ENCODE results near the gene MLST8. TPM values are rescaled to one million over a fixed set of nuclear protein-coding genes. Genes with fewer than 3 reads are reported as not detected.

MLST8 gene
- total RNA-seq, 1 experiment from 2014 or later: 58.7 TPM

GRCh38 chr16:2243031-2243528, 37.8 kb downstream of the MLST8 start:
- Histone ChIP-seq H3K9me3 (ENCODE audit: control insufficient read depth in 1 of 2, insufficient read depth in 1 of 2, low read depth in 1 of 2, low read length in 2 of 2) (no peaks in the 10 kb centered on the region), H3K36me3 (ENCODE audit: control insufficient read depth in 1 of 2, insufficient read depth in 2 of 2, low read length in 2 of 2) (peaks cover 21 to 44% of the 10 kb centered on the region in 2 experiments; a peak in 3 of 4 replicates), H3K79me2 (ENCODE audit: insufficient read depth, low read length) (peaks cover 50% of the 10 kb centered on the region), H3K4me3 (replicated peaks in 1 of 2; ENCODE audit: low read depth in 1 of 2, low read length in 2 of 2) (no peak overlapping the region), H3K4me1 (ENCODE audit: control insufficient read depth in 1 of 2, insufficient read depth in 2 of 2, low read length in 2 of 2) (peaks cover 0 to 17% of the 10 kb centered on the region in 2 experiments; a peak in 2 of 4 replicates), H4K20me1 (ENCODE audit: insufficient read depth) (no peaks in the 10 kb centered on the region), H3K9me2 (ENCODE audit: insufficient read depth) (no peaks in the 10 kb centered on the region), H2AFZ (ENCODE audit: low read depth, low read length, poor library complexity, severe bottlenecking) (no peak overlapping the region), H3K27ac (ENCODE audit: low read depth, low read length) (no peak overlapping the region), H3K9ac (ENCODE audit: low read length) (no peak overlapping the region), H3K27me3 (ENCODE audit: insufficient read depth, low read length) (no peaks in the 10 kb centered on the region), H3K4me2 (ENCODE audit: low read length) (no peak overlapping the region)
- TF ChIP-seq JUND (IDR thresholded peaks at IDR 0.05) (no peak), CBX3 (IDR thresholded peaks at IDR 0.05; ENCODE audit: low read depth) (no peak), MAX (IDR thresholded peaks at IDR 0.05) (no peak), SIN3A (IDR thresholded peaks at IDR 0.05; ENCODE audit: low read depth) (no peak), ATF3 (IDR thresholded peaks at IDR 0.05) (no peak)
- TF ChIP-seq, protein P1, sequence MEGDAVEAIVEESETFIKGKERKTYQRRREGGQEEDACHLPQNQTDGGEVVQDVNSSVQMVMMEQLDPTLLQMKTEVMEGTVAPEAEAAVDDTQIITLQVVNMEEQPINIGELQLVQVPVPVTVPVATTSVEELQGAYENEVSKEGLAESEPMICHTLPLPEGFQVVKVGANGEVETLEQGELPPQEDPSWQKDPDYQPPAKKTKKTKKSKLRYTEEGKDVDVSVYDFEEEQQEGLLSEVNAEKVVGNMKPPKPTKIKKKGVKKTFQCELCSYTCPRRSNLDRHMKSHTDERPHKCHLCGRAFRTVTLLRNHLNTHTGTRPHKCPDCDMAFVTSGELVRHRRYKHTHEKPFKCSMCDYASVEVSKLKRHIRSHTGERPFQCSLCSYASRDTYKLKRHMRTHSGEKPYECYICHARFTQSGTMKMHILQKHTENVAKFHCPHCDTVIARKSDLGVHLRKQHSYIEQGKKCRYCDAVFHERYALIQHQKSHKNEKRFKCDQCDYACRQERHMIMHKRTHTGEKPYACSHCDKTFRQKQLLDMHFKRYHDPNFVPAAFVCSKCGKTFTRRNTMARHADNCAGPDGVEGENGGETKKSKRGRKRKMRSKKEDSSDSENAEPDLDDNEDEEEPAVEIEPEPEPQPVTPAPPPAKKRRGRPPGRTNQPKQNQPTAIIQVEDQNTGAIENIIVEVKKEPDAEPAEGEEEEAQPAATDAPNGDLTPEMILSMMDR (IDR thresholded peaks at IDR 0.05 in 2 of 3, conservative IDR thresholded peaks at IDR 0.05 in 1 of 3; ENCODE audit: borderline replicate concordance in 1 of 3, insufficient read depth in 1 of 3, low read depth in 2 of 3, low read length in 2 of 3): peak in 2 of 3 experiments; percentile 21 to 31; a peak in 3 of 6 replicates
- DNase-seq (ENCODE audit: low read depth, low spot score) (no peak), ATAC-seq (peak; percentile 35; the same call in 1 of the 2 replicates)
- CTCF ChIA-PET: no interaction called here
- POLR2A ChIA-PET: no interaction called here
- BruUV-seq (replicated peaks): no TSS peak
- RAD21 ChIA-PET (ENCODE audit: low non-redundant PET in 1 of 2, low total read pairs in 2 of 2, uncharacterized antibody in 2 of 2, unreplicated experiment in 2 of 2): no interaction called here
- intact Hi-C loops (cut with micrococcal nuclease): no loop called here

DNA sequence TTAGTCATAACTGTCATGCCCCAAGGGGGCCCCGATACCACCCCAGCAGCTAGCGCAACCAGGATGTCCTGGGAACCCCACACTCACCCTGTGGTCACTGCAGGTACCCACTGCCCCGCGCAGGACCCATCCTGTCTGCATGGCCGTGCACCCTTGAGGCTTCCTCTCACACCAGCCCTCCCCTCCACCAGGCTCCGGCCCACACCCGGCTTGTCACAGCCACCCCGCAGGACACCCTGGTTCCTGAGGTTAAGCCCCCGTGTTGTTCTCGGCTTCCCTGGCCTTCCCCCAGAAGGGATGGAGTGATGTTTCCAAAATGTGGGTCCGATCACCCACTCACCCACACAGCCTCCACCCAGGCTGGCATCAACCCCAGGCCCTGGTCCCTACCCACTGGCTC, 38.5 kb downstream of the MLST8 start:
- ATAC-seq: no peak
- ChIA-PET POLR2A (no interaction called here), CTCF (no interaction called here), RAD21 (ENCODE audit: low non-redundant PET in 1 of 2, low total read pairs in 2 of 2, uncharacterized antibody in 2 of 2, unreplicated experiment in 2 of 2) (no interaction called here)
- intact Hi-C loops (cut with micrococcal nuclease): no loop called here
- no TSS peak for BruUV-seq (replicated peaks)
- peaks cover 0 to 17% of the 10 kb centered on the region in 2 experiments; a peak in 2 of 4 replicates for H3K4me1 ChIP-seq (ENCODE audit: control insufficient read depth in 1 of 2, insufficient read depth in 2 of 2, low read length in 2 of 2)
- no peaks in the 10 kb centered on the region for H3K9me2 ChIP-seq (ENCODE audit: insufficient read depth)
- H3K79me2 ChIP-seq (ENCODE audit: insufficient read depth, low read length): peaks cover 57% of the 10 kb centered on the region
- DNase-seq (ENCODE audit: low read depth, low spot score): no peak
- H3K4me3 ChIP-seq (replicated peaks in 1 of 2; ENCODE audit: low read depth in 1 of 2, low read length in 2 of 2): no peak overlapping the region
- H3K4me2 ChIP-seq (ENCODE audit: low read length): no peak overlapping the region
- peaks cover 21 to 44% of the 10 kb centered on the region in 2 experiments; a peak in 3 of 4 replicates for H3K36me3 ChIP-seq (ENCODE audit: control insufficient read depth in 1 of 2, insufficient read depth in 2 of 2, low read length in 2 of 2)
- no peak overlapping the region for H2AFZ ChIP-seq (ENCODE audit: low read depth, low read length, poor library complexity, severe bottlenecking)
- no peak overlapping the region for H3K9ac ChIP-seq (ENCODE audit: low read length)
- no peaks in the 10 kb centered on the region for H3K9me3 ChIP-seq (ENCODE audit: control insufficient read depth in 1 of 2, insufficient read depth in 1 of 2, low read depth in 1 of 2, low read length in 2 of 2)
- H3K27ac ChIP-seq (ENCODE audit: low read depth, low read length): peak overlapping the region; percentile 25; the same call in 1 of the 2 replicates
- H4K20me1 ChIP-seq (ENCODE audit: insufficient read depth): no peaks in the 10 kb centered on the region
- H3K27me3 ChIP-seq (ENCODE audit: insufficient read depth, low read length): no peaks in the 10 kb centered on the region
- TF ChIP-seq POLR2AphosphoS5 (IDR thresholded peaks at IDR 0.05; ENCODE audit: low read depth, low read length): no peak
- no peak for TF ChIP-seq CEBPB (IDR thresholded peaks at IDR 0.05; ENCODE audit: low read depth)
- no peak for TF ChIP-seq ELF1 (IDR thresholded peaks at IDR 0.05; ENCODE audit: borderline replicate concordance, low read depth)
- TF ChIP-seq JUND (IDR thresholded peaks at IDR 0.05): no peak
- TF ChIP-seq EZH2 (IDR thresholded peaks at IDR 0.05): no peak
- TF ChIP-seq SRF (IDR thresholded peaks at IDR 0.05; ENCODE audit: low read depth): no peak
- TF ChIP-seq RAD21 (IDR thresholded peaks at IDR 0.05; ENCODE audit: low read depth): no peak
- TF ChIP-seq YY1 (IDR thresholded peaks at IDR 0.05; ENCODE audit: extremely low read depth, insufficient replicate concordance, low read depth, low read length): no peak
- TF ChIP-seq, protein P1 (IDR thresholded peaks at IDR 0.05 in 2 of 3, conservative IDR thresholded peaks at IDR 0.05 in 1 of 3; ENCODE audit: borderline replicate concordance in 1 of 3, insufficient read depth in 1 of 3, low read depth in 2 of 3, low read length in 2 of 3): no peak
- no peak for TF ChIP-seq SIN3A (IDR thresholded peaks at IDR 0.05; ENCODE audit: low read depth)
